CD4-positive, alpha-beta T cell treated with Interleukin-2 at 100 ng/mL for 4 hours (primary cell): ENCODE data around the gene AKAP12.

Experiments
- DNase-seq: peaks from one replicate; pipeline ENCODE4 v3.0.0-alpha.2; 2020; ENCODE audit warnings: low spot score

Gene AKAP12, protein sequence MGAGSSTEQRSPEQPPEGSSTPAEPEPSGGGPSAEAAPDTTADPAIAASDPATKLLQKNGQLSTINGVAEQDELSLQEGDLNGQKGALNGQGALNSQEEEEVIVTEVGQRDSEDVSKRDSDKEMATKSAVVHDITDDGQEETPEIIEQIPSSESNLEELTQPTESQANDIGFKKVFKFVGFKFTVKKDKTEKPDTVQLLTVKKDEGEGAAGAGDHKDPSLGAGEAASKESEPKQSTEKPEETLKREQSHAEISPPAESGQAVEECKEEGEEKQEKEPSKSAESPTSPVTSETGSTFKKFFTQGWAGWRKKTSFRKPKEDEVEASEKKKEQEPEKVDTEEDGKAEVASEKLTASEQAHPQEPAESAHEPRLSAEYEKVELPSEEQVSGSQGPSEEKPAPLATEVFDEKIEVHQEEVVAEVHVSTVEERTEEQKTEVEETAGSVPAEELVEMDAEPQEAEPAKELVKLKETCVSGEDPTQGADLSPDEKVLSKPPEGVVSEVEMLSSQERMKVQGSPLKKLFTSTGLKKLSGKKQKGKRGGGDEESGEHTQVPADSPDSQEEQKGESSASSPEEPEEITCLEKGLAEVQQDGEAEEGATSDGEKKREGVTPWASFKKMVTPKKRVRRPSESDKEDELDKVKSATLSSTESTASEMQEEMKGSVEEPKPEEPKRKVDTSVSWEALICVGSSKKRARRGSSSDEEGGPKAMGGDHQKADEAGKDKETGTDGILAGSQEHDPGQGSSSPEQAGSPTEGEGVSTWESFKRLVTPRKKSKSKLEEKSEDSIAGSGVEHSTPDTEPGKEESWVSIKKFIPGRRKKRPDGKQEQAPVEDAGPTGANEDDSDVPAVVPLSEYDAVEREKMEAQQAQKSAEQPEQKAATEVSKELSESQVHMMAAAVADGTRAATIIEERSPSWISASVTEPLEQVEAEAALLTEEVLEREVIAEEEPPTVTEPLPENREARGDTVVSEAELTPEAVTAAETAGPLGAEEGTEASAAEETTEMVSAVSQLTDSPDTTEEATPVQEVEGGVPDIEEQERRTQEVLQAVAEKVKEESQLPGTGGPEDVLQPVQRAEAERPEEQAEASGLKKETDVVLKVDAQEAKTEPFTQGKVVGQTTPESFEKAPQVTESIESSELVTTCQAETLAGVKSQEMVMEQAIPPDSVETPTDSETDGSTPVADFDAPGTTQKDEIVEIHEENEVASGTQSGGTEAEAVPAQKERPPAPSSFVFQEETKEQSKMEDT (N-terminal part only)

DNA sequence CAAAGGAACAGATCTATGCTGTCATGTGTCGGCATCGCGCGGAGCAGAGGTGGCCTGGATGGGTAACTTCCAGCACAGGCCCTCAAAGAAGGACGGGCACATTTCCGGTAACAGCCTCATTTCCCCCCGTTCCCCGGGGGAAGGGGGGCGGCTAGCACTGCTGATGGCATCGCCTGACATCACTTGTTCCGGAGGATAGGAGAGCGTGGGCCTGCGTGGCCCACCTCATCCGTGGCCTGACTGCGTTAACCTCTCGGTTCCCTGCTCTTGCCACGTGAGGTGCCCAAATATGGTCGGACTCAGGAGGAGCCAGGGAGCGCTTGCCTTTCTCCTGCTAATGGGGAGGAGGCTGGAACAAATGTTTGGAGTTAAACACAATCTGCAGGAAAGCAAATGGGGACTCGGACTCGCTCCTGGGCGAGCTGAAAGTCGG is at the start of gene AKAP12:
Gene AKAP12 (plus strand): TSS at position 365 of the 433 bp plus-strand sequence. CDS start 596 bp downstream, outside the sequence.
- DNase-seq: no peak

DNA sequence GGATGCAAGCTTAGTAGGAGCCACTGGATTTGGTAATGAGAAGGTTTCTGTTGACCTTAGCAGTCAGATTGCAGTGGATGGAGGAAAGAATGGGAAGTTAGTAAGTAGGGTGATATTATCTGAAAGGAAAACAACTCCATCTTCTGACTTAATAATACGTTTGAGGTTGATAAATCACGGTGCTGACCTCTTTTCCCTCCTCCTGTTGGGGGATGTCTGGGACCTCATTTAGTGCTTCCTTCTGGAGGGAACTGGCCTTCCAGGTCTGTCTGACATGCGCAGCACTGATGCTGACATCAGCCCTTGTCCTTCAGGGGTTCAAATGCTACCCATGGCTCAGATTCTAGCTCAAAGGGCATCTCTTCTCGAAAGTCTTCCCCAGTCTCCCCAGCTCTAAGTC is 48.2 kb upstream of the AKAP12 start:
- DNase-seq: no peak

DNA sequence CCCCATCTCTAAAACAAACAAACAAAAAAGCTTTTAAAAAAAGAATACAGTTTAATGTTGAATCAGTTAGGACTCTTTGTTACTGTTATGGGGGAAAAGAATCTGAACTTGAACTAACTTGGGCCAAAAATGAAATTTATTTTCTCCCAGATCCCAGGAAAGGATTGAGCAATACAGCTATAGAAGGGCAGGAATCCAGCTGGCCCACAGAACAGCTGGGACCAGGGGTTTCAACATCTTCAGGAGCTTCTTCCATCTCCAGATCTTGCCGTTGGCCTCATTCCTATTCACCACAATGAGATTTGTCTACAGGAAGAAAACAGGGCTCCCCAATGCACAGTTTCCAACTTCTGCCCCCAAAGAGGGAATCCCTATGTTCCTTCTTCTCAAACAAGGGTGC is 43.2 kb upstream of the AKAP12 start:
- no peak for DNase-seq

DNA sequence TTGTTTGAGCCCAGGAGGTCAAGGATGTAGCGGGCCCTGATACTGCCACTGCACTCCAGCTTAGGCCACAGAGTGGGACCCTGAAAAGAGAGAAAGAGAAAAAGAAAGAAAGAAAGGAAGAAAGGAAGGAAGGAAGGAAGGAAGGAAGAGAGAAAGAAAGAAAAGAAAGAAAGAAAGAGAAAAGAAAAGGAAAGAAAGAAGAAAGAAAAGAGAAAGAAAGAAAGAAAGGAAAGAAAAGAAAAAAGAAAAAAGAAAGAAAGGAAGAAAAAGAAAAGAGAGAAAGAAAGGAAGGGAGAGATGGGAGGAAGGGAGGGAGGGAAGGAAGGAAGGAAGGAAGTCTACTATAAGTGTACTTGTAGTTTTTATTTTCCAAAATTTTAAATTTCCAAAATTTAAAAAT is 42.2 kb upstream of the AKAP12 start:
- no peak for DNase-seq

DNA sequence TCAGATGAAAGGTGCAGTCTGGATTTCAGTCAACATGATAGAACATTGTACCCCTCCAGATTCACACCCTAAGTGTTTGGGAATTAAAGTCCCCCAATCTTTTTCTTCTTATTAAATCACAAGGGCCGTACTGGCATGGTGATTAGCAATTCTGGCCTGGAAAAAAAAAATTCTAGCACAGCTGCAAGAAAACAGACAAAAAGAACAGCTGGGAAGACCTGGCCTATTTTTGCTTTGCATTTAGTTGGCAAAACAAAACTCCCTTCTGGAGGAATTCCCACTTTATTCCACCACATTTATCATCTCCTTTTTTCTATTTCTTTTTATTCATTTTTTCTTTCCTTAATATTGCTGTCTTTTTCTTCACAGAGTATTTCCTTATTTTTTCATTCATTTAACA is 39.8 kb upstream of the AKAP12 start:
- no peak for DNase-seq

DNA sequence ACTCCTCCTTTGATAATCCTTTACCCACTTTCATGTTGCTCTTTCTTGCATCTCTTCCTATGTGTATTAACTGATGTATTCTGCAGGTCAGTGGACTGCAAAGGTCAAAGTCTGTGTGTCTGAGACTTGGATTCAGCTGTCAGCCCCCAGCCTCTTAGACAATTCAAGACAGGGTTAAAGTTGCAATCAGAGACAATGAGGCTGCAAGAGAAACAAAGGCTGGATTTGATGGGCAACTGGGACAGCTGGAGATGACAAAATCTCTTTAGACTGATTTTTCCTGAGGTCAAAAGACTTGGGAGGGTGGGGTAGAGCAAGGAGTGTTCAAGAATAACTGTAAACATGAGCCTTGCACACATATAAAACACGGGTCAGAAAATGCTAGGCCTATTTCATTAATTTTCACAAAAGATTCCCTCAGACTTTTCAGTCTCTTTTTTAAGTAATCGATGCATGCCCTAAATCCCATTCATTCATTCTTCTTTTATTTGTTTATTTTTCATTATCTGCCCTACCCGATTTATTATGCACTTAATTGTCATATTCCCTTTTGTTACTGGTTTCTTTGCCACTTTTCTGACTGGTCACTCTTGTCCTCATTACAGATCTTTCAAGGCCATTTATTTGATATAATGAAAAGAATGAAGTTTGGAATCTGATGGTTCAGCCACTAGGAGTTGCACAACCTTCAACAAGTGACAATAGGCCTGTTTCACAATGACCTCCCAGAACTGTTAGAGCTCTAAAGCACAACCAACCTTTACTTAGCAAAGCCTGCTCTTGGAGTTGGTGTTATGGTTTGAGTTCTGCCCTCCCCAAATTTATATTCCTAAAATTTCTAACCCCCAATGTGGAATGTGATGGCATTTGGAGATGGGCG is 33.8 kb upstream of the AKAP12 start:
- no peak for DNase-seq

DNA sequence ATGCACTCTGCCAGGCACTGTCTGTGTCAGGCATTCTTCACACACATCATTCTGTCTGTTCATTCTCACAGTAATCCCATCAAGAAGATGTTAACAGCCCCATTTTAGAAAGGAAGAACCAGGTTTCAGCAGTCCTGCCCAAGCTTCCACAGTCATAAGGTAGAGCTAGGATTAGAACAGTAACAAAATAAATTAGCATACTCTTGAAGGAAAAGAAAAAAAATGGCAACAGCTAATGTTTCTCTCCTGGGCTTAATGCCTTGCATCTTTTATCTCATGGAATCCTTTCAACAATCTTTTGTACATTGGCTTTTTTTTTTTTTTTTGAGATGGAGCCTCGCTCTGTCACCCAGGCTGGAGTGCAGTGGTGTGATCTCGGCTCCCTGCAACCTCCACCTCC is 32.1 kb upstream of the AKAP12 start:
- DNase-seq: no peak

DNA sequence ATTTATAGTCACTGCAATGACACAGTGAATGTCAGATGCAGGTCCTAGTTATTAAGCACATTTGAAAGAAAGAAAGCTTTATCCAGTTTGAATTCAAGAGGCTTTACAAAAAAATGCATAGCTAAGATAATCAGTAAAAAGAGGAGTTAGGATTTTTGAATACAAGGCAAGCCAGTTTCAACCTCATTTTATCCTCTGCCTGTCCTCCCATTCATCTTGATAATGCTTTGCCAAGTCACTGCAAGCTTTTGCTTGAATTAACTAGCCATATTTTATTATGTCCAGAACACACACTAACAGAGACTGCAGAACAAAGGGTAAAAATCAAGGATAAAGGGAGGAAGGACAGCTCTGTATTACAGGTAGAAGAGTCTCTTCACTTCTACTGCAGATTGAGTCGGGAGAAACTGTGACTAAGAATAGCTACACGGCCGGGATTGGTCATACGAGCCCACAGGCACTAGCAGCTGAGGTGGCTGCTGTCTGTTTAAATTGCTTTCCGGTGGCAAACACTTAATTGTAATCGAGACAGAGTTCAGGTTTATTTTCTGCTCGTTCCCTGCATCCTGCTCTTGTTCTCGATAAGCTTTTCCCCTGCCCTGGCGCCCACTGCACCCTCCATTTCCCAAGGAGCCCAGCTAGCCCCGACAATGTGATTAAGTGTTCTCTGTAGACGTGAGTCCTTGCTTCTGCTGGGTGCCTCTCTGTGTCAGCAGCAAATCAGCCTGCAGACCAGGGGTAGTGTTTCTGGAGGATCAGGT is 30.5 kb upstream of the AKAP12 start:
- DNase-seq: no peak

DNA sequence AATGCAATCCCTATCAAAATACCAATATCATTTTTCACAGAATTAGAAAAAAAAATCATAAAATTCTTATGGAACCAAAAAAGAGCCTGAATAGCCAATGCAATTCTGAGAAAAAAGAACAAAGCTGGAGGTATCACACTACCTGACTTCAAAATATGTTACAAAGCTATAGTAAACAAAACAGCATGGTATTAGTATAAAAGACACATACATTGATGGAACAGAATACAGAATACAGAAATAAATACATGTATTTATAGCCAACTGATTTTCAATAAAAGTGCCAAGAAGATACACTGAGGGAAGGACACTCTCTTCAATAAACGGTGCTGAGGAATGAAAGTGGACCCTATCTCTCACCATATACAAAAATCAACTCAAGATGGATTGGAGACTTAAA is 28.7 kb upstream of the AKAP12 start:
- no peak for DNase-seq

DNA sequence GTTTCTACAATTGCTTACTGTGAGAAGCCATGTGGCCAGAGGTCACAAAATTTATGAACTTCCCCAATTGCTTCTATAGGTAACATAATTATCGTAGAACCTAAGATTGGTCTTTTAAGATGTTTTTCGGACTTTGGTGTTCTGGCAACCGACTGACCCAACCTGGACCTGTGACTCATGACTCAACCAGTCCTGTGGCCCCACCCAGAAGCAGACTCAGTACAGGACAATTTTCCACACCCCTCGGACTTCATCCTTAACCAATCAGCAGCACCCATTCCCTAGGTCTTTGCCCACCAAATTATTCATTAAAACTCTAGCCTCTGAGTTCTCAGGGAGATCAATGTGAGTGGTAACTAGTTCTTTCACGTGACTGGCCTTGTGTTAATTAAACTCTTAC is 26.4 kb upstream of the AKAP12 start:
- no peak for DNase-seq

DNA sequence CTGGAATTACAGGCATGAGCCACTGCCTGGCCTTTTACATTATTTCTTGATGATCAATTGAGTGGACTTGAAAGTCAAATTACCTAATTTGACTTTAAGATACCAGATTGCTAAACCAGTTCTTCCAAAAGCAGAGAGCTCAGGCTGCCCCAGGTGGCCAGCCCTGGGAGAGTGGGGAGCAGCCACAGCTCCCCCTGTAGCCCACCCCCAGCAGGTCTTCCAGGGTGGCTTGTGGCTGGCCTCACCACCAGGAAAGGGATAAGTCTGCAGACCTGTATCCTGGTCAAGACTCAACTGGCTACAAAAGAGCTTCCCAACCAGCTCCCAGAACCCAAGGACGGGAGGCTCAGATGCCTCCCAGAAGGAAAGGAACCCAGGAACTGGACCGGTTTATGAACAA is 23.8 kb upstream of the AKAP12 start:
- no peak for DNase-seq

DNA sequence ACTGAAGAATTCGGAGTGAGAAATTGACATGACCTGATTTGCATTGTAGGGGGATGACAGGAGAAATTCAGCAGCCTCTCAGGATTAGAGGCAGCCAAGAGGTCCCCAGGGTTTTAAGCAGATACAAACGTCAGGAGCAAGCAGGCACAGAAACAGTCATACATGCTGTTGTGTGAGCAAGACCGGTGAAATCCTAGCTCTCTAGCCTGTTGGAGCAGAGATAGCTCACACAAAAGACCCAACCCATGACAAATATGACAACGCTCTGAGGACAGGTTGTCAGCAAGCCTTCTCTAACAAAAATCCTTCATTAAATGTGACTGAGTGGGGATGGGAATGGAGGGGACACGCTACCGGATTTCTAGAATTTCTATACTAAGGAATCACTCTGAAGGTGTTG is 23.0 kb upstream of the AKAP12 start:
- DNase-seq: no peak

DNA sequence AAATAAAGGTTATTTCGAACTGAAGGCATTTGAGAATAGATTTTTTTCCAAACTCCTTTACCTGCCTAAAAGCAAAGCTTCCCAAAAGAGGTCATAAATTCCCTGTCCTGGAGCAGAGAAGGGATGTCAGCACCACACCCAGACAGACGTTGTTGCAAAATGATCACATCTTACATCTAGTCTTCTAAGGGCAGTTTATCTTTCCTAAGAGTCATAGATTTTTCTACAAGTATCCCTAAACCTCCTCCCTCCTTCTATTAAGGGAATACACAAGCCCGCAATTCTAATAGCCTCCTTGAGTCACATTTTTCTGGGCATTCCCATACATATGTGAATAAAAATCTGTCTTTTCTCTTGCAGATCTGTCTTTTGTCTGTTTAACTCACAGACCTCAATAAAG is 20.6 kb upstream of the AKAP12 start:
- no peak for DNase-seq

DNA sequence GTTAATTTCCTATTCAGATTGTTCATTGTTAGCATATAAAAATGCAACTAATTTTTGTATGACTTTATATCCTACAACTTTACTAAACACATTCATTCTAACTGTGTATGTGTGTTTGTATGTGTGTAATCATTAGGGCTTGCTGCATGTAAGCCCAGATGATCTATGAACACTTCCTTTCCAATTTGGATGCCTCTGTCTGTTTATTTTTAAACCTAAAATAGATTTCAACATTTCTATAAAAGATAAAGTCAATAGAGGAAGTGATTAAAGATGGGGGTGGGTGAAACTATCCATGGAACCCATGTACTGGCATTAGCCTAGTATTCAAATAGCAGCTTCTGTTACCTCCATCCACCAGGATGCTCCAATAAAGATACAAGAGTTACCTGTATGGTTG is 15.7 kb upstream of the AKAP12 start:
- DNase-seq: no peak

DNA sequence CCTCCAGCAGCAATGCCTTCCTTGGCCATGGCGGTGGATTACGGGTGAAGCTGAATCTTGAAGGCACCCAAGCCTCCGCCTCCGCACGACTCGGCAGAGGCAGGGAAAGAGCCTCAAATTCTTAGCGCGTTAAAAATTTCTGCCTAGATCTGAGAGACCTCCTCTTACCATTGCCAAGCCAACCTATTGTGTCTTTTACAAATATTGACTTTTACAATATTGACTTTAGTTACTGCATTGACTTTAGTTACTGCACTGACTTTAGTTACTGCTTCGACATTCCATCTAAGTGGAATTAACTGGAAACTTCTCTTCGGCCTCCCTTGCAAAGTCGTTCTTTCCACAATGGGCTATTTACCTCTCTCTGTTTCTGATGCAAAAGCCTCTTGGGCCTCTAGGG is 13.8 kb upstream of the AKAP12 start:
- no peak for DNase-seq

DNA sequence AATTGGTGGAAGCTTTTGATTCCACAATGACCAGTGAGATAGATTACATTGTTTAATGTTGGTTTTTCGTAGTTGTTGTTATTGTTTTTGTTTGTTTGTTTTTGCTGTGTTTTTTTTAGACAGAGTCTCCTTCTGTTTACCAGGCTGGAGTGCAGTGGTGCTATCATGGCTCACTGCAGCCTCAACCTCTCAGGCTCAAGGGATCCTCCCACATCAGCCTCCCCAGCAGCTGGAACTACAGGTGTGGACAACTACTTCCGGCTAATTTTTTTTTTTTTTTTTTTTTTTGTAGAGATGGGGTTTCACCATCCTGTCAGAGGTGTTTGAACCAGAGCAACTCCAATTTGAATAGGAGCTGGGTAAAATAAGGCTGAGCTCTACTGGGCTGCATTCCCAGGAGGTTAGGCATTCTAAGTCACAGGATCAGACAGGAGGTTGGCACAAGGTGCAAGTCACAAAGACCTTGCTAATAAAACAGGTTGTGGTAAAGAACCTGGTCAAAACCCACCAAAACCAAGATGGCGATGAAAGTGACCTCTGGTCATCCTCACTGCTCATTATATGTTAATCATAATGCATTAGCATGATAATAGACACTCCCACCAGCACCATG is 10.9 kb upstream of the AKAP12 start:
- DNase-seq: no peak

DNA sequence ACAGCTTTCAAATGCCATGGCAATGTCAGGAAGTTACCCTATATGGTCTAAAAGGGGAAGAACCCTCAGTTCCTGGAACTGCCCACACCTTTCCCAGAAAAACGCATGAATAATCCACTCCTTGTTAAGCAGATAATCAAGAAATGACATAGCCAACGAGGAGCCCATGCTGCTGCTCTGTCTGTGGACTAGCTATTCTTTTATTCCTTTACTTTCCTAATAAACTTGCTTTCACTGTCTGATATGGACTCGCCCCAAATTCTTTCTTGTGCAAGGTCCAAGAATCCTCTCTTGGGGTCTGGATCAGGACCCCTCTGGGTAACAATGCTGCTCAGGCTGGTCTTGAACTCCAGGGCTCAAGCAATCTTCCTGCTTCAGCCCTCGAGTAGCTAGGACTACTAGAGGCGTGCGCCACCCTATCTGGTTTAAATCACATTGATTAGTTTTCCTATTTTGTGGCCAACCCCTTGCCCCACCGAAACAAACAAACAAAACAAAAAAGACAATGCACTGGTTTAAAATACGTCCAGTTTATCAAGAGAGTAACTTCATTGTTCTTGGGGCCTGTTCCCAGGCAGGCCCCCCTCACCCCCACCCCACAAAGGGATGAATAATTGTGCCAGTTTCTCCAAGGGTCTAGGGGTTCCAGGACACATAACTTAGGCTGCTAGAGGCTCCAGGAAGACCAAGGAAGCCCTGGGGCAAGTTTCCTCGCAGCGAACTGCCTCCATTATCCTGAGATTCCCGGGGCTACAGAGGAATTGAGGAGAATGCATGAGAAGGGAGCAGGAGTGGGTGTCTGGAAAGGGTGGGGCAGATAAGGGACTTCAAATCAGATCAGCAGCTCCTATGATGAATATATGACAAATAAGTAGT is 10.1 kb upstream of the AKAP12 start:
- DNase-seq: no peak

DNA sequence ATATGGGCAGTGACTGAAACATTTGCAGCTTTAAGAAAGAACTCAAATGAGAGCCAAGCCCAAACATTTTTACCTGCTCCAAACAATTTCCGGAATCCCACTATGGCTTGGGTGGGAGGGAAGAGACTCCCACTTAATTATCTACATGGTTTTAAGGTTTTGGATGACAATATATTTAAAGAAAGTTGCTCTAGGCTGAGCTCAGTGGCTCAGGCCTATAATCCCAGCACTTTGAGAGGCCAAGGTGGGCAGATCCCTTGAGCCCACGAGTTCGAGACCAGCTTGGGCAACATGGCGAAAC is 9.5 kb upstream of the AKAP12 start:
- DNase-seq: no peak

DNA sequence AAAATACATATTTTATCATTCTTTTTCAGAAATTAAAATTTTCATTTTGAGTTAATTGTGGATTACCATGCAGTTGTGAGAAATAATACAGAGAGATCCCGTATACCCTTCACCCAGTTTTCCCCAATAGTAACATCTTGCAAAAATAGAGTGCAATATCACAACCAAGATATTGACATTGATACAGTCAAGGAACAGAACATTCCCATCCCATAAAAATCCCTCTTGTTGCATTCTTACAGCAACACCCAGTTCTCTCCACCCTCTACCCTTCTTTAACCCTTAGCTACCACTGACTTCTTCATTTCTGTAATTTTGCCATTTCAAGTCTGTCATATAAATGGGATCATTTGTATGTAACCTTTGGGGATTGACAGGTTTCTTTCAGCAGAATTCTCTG is 6.9 kb upstream of the AKAP12 start:
- DNase-seq: no peak

DNA sequence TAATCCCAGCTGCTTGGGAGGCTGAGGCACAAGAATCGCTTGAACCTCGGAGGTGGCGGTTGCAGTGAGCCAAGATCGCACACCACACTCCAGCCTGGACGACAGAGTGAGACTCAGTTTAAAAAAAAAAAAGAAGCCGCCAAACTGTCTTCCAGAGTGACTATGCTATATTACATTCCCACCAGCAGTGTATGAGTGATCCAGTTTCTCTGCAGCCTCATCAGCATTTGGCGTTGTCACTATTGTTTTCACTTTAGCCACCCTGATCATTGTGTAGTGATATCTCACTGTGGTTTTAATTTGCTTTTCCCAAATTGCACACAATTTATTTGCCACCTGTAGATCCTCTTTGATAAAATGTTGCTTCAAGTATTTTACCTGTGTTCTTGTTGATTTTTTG is 6.0 kb upstream of the AKAP12 start:
- DNase-seq: no peak
